ENCODE results near the gene AZIN2.

Gene AZIN2

DNA sequence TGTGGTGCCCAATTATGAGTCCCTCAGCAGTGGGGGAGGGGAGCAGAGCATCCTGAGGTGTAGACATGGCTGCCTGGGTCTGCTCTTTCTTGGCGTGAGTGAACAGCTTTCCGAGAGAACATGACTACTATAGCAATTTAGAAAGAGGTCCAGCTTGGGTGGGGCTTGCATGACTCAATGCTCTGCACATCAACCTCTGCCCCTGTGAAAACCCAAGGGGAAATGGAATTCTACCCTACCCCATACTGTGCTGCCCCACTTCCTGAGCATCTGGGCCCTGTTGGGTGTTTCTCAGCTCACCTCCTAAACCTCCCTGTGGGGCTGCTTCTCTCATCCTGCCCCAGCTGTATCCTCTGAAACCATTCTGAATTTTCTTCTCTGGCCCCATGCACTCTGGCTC is 8.2 kb upstream of the AZIN2 start:
- in situ Hi-C loops (cut with HindIII; ENCODE audit: low sequenced_read_pairs), result no loop called here
- DNase-seq (ENCODE audit: low read depth, low spot score), result no peak
- TF ChIP-seq, protein P1, sequence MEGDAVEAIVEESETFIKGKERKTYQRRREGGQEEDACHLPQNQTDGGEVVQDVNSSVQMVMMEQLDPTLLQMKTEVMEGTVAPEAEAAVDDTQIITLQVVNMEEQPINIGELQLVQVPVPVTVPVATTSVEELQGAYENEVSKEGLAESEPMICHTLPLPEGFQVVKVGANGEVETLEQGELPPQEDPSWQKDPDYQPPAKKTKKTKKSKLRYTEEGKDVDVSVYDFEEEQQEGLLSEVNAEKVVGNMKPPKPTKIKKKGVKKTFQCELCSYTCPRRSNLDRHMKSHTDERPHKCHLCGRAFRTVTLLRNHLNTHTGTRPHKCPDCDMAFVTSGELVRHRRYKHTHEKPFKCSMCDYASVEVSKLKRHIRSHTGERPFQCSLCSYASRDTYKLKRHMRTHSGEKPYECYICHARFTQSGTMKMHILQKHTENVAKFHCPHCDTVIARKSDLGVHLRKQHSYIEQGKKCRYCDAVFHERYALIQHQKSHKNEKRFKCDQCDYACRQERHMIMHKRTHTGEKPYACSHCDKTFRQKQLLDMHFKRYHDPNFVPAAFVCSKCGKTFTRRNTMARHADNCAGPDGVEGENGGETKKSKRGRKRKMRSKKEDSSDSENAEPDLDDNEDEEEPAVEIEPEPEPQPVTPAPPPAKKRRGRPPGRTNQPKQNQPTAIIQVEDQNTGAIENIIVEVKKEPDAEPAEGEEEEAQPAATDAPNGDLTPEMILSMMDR (IDR thresholded peaks at IDR 0.05; ENCODE audit: low read depth, low read length), result no peak
- H3K4me3 ChIP-seq (ENCODE audit: low read depth, low read length), result no peak overlapping the region

DNA sequence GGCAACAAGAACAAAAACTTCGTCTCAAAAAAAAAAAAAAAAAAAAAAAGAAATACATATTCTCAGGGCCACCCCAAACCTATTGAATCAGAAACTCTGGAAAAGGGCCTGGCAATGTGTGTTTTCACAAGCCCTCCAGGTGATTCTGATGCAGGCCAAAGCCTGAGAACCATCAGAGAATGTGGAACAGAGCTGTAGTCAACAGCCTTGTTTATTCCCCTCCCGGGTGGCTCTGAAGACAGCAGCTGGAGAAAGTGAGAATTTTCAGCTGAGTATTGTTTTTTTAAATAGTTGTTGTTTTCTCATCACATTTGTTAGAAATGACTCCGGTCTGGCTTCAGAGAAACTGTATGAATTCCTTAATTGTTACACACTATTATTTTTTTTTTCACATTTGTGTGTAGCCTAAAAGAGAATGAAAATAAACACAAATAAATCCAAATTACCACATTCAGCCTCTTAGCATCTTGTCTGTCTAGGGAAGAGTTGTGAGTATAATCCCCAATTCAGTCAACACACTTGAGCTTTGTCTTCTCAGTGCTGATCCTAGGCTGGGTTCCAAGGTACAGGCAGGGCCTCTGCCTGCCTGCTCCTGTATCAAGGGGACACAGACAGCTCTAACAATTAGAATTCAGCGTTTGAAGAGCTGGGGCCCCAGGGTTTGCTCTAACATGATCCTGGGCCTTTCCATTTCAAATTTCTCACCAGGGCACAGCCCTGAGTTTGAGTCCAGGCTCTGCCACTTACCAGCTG is 6.6 kb upstream of the AZIN2 start:
- DNase-seq (ENCODE audit: low read depth, low spot score), result no peak
- in situ Hi-C loops (cut with HindIII; ENCODE audit: low sequenced_read_pairs), result no loop called here
- H3K4me3 ChIP-seq (ENCODE audit: low read depth, low read length), result no peak overlapping the region
- TF ChIP-seq, protein P1 (IDR thresholded peaks at IDR 0.05; ENCODE audit: low read depth, low read length), result no peak

DNA sequence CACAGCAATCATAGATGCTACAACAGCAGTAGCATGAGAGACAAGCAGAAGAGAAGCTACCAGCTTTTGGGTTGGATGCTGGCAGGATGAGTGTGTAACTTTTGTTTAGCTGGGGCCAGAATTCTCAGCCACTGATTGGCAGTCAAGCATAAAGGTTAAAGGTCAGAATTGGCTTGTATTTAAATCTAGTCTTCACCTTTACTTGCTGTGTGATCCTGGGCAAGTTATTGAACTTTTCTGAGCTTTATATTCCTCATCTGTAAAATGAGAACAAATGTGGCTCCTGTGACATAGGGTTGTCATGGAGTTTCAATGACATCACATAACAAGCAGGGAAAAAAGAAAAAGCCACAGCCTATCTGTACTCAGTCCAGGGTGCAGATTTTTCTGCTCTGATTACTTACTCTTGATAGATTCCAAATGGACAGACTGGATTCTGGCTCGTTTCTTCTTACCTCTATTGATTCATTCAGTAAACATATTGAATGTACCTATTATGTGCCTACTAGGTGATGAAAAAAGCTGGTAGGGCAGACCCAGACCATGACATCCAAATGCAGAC is 2.8 kb upstream of the AZIN2 start:
- in situ Hi-C loops (cut with HindIII; ENCODE audit: low sequenced_read_pairs), result no loop called here

DNA sequence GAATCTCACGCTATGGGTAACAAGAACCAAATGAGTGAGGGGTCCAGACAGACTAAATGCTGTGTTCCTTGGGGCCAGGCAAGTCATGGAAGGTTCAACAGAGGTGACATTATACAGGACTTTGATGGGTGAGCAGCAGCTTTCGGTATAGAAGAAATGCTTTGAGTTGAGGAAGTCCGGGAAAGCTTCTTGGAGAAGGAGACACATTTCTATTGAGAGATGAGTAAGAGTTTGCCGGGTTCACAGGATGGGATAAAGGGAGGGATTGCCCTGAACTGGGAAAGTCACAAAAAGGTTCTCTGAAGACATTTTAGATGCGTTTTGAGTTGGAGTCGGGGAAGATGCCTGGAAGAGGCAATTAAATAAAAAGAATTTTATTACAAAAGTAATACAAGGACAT is 580 bp upstream of the AZIN2 start:
- TF ChIP-seq, protein P1 (IDR thresholded peaks at IDR 0.05; ENCODE audit: low read depth, low read length), result no peak
- no peak for DNase-seq (ENCODE audit: low read depth, low spot score)
- peak overlapping the region; percentile 84 for H3K4me3 ChIP-seq (ENCODE audit: low read depth, low read length)
- in situ Hi-C loops (cut with HindIII; ENCODE audit: low sequenced_read_pairs), result no loop called here

More for the DNA sequence above, 2.8 kb upstream of the AZIN2 start:
- no peak overlapping the region for H3K4me3 ChIP-seq (ENCODE audit: low read depth, low read length)
- DNase-seq (ENCODE audit: low read depth, low spot score), result no peak
- TF ChIP-seq, protein P1 (IDR thresholded peaks at IDR 0.05; ENCODE audit: low read depth, low read length), result no peak

DNA sequence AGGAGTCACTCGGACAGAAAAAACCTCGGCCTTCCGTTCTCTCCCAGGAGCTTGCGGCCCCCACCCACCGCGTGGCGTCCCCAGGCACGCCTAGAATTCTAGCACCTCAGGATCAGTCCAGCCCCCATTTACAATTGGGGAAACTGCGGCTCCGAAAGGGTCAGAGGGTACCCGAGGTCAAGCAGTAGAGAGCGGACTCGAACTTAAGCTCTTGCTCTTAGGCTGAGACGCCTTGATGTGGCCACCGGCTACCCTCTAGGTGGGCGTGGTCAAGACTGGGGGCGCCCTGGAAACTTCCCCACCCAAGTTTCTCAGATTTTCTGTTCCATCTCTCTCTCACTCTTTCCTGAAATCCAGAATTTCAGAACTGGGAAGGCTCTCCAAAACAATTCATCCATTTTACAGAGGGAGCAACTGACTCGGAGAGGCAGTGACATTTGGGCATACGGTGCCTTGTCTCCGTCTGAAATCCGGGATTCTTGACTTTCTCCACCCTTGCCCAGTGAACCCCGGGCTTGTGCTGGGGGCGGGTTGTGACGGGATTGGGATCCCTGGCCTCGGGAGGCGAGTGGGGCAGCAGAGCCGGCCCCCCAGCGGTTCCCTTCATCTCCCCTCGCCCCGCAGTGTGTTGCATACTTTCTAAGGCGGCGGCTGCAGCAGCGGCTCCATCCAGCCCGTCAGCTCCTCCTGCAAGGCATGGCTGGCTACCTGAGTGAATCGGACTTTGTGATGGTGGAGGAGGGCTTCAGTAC is 777 bp downstream of the AZIN2 start:
- in situ Hi-C loops (cut with HindIII; ENCODE audit: low sequenced_read_pairs), result no loop called here
- H3K4me3 ChIP-seq (ENCODE audit: low read depth, low read length), result peak overlapping the region; percentile 84
- DNase-seq (ENCODE audit: low read depth, low spot score), result no peak
- TF ChIP-seq, protein P1 (IDR thresholded peaks at IDR 0.05; ENCODE audit: low read depth, low read length), result no peak

DNA sequence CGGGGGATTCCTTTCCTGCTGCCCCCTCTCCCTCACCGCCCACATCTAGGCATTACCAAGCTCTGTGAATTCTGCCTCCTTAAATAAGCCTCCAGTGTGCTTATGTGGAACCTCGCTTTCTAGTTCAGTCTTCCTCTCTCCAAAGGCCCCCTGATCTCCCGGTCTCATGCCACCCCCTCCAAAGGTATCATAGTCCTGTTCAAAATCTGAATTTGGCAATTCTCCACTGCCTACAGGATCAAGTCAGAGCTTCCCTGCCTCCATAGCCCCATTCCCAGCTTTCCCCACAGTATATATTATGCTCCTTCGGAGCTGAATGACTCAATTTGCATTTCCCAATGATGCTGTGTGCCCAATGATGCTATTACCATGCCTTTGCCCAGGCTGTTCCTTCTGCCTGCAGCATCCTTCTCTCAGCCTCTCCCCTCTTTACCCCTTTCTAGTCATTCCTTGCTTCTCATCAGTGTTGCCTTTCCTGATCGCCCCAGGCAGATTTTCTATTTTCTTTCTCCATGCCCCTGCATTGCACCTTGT is 1.7 kb downstream of the AZIN2 start:
- TF ChIP-seq, protein P1 (IDR thresholded peaks at IDR 0.05; ENCODE audit: low read depth, low read length), result no peak
- in situ Hi-C loops (cut with HindIII; ENCODE audit: low sequenced_read_pairs), result no loop called here
- H3K4me3 ChIP-seq (ENCODE audit: low read depth, low read length), result peak overlapping the region; percentile 84
- DNase-seq (ENCODE audit: low read depth, low spot score), result no peak
